SHP77 treated with DMSO at 0.1 percent for 48 hours (cell line): ENCODE measurements around the gene NTRK2.
"Not testable (repeated sequence)": the region's sequence is repeated elsewhere in the genome, so short reads cannot be mapped to it uniquely, and the experiment has no call there.

Experiments
- DNase-seq: peaks from one replicate; lab custom pipeline; 2025; lab: John Stamatoyannopoulos, UW

The NTRK2 gene

DNA sequence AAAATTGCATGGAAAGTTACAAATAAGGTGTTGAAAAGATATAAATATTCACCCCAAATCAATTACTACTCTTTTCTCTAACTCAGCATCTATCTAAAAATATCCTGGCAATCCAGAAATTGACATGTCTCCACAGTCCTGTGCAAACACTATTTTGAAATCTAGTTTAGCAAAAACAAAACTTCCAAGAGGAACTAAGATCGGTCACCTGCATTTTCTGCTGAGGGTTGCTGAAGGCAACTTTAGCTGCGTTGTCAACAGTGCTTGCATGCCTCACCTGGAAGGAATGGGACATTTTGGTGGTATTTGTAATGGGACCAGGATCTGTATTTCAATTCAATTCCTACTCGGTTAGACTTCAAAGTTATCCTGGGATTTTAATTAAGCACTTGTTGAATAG, 398.3 kb downstream of the NTRK2 start:
- DNase-seq: no peak

GRCh38 chr9:85069421-85069820, 399.9 kb downstream of the NTRK2 start:
- DNase-seq: not testable (repeated sequence)
